HFF-Myc (cell line): ENCODE results near the gene GIT1.

Source experiments
- DNase-seq: peaks from one replicate; pipeline ENCODE4 v3.0.0-alpha.2; 2011; ENCODE audit warnings: low read depth; ENCODE audit errors: extremely low read depth
- H3K4me3 ChIP-seq: replicated peaks from 2 replicates; pipeline ENCODE4 v1.5.1; 2011; ENCODE audit warnings: low read depth, mild to moderate bottlenecking, control low read depth, low read length
- CTCF ChIP-seq: IDR thresholded peaks from 2 replicates; pipeline ENCODE4 v1.5.1; 2012; ENCODE audit warnings: mild to moderate bottlenecking, low read depth, low read length, control low read depth; ENCODE audit errors: missing control alignments

The GIT1 gene

GRCh38 chr17:29588562-29589411 lies 661 bp downstream of the GIT1 start:
- no peak for DNase-seq
- TF ChIP-seq CTCF, result no peak
- H3K4me3 ChIP-seq, result peak overlapping the region; percentile 89

GRCh38 chr17:29588017-29588561 lies 1.4 kb downstream of the GIT1 start:
- H3K4me3 ChIP-seq, result peak overlapping the region; percentile 89
- DNase-seq, result no peak
- TF ChIP-seq CTCF, result no peak

GRCh38 chr17:29587591-29587990 lies 1.9 kb downstream of the GIT1 start:
- H3K4me3 ChIP-seq, result peak overlapping the region; percentile 89
- no peak for DNase-seq
- no peak for TF ChIP-seq CTCF

- H3K4me3 ChIP-seq, result peak overlapping the region; percentile 89
- TF ChIP-seq CTCF, result no peak
- no peak for DNase-seq
These were observed 2.6 kb downstream of the GIT1 start for GRCh38 chr17:29586676-29587469.

GRCh38 chr17:29585080-29585751 lies 4.2 kb downstream of the GIT1 start:
- no peak overlapping the region for H3K4me3 ChIP-seq
- peak; percentile 32 for TF ChIP-seq CTCF
- no peak for DNase-seq

- no peak for TF ChIP-seq CTCF
- no peak for DNase-seq
- no peak overlapping the region for H3K4me3 ChIP-seq
These were observed 4.9 kb downstream of the GIT1 start for GRCh38 chr17:29584452-29585079.
